Astrocyte (in vitro differentiated cells and primary cell): ENCODE results near the gene TBPL1.

Experiments used
- EZH2 ChIP-seq: IDR thresholded peaks from 2 replicates; pipeline ENCODE4 v1.6.1; 2012; ENCODE audit warnings: mild to moderate bottlenecking, low read length, inconsistent platforms; ENCODE audit not compliant: insufficient read depth
- TF ChIP-seq, protein P1 (sequence below): IDR thresholded peaks from 2 replicates; pipeline ENCODE4 v1.5.1; 2011; ENCODE audit warnings: low read depth, mild to moderate bottlenecking, inconsistent platforms, low read length, moderate library complexity; ENCODE audit not compliant: insufficient read depth

DNA sequence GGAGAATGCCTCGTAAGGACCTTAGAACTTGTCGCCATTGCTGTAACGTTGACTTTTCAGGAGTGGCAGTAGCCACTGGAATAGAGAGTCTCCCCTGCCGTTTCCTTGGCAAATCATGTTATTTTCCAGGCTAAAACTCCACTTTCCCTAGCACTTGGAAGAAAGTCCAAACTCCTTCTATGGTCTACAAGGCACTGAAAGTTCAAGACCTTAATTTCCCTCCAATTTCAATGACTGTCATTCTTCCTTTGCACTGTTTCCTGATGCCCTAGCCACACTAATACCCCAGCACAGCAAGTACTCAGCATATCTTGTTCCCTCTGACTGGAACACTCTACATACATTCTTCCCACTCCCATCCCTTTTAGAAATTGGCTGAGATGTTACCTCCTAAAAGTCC lies 1.8 kb upstream of the TBPL1 start:
- TF ChIP-seq, protein P1, sequence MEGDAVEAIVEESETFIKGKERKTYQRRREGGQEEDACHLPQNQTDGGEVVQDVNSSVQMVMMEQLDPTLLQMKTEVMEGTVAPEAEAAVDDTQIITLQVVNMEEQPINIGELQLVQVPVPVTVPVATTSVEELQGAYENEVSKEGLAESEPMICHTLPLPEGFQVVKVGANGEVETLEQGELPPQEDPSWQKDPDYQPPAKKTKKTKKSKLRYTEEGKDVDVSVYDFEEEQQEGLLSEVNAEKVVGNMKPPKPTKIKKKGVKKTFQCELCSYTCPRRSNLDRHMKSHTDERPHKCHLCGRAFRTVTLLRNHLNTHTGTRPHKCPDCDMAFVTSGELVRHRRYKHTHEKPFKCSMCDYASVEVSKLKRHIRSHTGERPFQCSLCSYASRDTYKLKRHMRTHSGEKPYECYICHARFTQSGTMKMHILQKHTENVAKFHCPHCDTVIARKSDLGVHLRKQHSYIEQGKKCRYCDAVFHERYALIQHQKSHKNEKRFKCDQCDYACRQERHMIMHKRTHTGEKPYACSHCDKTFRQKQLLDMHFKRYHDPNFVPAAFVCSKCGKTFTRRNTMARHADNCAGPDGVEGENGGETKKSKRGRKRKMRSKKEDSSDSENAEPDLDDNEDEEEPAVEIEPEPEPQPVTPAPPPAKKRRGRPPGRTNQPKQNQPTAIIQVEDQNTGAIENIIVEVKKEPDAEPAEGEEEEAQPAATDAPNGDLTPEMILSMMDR, result no peak
- TF ChIP-seq EZH2, result no peak
